IPS-15b (cell line): ENCODE data around the gene PLA2G7.
"Not testable (repeated sequence)": the region's sequence is repeated elsewhere in the genome, so short reads cannot be mapped to it uniquely, and the experiment has no call there.

Experiments used
- H3K27me3 ChIP-seq: one replicate; pipeline ENCODE4 v1.6.1; 2013; ENCODE audit warnings: low read length; ENCODE audit not compliant: control insufficient read depth, insufficient read depth
- H3K36me3 ChIP-seq: one replicate; pipeline ENCODE4 v1.6.1; 2013; ENCODE audit warnings: low read length; ENCODE audit not compliant: control insufficient read depth, insufficient read depth
- H3K4me1 ChIP-seq: one replicate; pipeline ENCODE4 v1.6.1; 2013; ENCODE audit warnings: mild to moderate bottlenecking, low read length; ENCODE audit not compliant: control insufficient read depth, insufficient read depth
- H3K4me3 ChIP-seq: one replicate; pipeline ENCODE4 v1.5.1; 2013; ENCODE audit warnings: low read depth, low read length
- H3K9ac ChIP-seq: one replicate; pipeline ENCODE4 v1.6.1; 2013; ENCODE audit warnings: low read depth, mild to moderate bottlenecking, low read length
- H3K9me3 ChIP-seq: one replicate; pipeline ENCODE4 v1.6.1; 2013; ENCODE audit warnings: mild to moderate bottlenecking, low read length; ENCODE audit not compliant: control insufficient read depth, insufficient read depth

Gene PLA2G7

DNA sequence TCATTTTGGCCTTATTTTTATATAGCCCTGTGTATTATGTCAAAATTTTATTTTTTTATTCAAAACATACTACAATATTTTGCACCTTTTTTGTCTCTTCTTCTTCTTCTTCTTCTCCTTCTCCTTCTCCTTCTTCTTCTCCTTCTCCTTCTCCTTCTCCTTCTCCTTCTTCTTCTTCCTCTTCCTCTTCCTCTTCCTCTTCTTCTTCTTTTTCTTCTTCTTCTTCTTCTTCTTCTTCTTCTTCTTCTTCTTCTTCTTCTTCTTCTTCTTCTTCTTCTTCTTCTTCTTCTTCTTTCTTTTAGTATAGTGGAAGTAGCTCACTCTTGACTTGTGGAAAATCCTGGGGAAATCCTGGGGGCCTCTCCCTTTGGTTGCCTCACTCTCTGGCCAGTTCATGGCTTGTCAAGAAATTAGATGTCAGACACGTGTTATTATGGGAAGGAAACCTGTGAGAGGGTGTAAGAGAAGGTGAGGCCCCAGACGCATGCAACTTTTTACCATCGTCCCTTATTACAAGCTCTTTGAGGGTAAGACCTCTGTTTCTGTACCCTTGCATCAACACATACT is 9.1 kb upstream of the PLA2G7 start:
- H3K27me3 ChIP-seq, H3K9me3 ChIP-seq, H3K36me3 ChIP-seq, H3K9ac ChIP-seq, H3K4me1 ChIP-seq, H3K4me3 ChIP-seq: not testable (repeated sequence)

DNA sequence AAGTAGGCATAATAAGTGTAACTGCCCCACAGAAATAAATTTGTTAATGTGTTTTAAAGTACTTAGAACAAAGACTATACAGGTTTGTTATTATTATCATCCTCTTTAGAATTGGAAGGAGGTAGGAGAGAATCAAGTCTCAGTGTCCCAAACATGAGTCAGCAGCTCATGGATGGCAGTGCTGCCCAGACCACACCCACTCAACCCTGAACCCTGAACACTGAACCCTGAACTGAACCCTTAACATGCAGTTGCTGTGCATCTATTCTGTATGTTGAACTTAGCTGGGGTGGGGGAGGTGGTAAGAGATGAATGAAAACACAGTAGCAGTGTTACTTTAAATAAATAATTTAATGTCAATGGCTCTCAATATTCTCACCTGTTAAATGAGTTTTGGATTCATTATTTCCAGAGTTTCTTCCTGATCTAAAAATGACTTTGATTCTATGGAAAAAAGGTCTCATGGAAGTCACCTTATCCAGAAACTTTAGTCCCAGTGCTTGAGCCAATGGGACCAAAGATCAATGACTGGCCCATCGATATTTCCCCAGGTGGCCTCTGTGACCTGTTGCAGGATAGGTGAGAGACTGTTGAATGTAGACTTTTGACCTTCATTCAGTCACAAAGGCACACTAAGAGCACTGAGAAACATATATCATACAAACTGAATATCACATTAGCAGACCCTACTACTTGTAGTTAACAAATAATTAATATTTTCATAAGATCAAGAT is 8.4 kb upstream of the PLA2G7 start:
- Histone ChIP-seq H3K36me3 (no peaks in the 10 kb centered on the region), H3K9ac (no peak overlapping the region), H3K9me3 (no peaks in the 10 kb centered on the region), H3K27me3 (no peaks in the 10 kb centered on the region), H3K4me3 (no peak overlapping the region), H3K4me1 (peaks cover 3% of the 10 kb centered on the region)

GRCh38 chr6:46741910-46742309 is 6.7 kb upstream of the PLA2G7 start:
- H3K9me3 ChIP-seq = no peaks in the 10 kb centered on the region
- no peak overlapping the region for H3K4me3 ChIP-seq
- no peak overlapping the region for H3K9ac ChIP-seq
- H3K36me3 ChIP-seq = no peaks in the 10 kb centered on the region
- H3K4me1 ChIP-seq = peaks cover 3% of the 10 kb centered on the region
- peaks cover 2% of the 10 kb centered on the region for H3K27me3 ChIP-seq

- no peaks in the 10 kb centered on the region for H3K9me3 ChIP-seq
- H3K4me3 ChIP-seq = no peak overlapping the region
- H3K27me3 ChIP-seq = peaks cover 5% of the 10 kb centered on the region
- H3K9ac ChIP-seq = no peak overlapping the region
- peaks cover 3% of the 10 kb centered on the region for H3K4me1 ChIP-seq
- H3K36me3 ChIP-seq = no peaks in the 10 kb centered on the region
Observed at GRCh38 chr6:46741482-46741881, 6.3 kb upstream of the PLA2G7 start.

DNA sequence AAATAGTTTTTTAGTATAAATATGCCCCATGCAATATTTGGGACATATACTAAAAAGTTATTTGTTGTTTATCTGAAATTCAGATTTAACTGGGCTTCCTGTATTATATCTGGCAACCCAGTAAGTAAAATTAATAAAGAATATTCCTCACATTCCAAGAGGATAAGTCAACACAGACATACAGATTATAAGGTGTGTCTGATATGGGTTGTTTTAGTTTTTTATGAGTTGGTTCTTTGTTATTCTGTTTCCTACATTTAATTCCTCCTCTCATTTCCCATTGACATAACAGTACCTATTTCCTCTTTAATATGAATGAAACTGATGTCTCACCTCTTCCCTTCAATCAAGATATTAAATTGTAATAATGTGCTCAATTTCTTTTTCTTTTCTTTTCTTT is 1.7 kb upstream of the PLA2G7 start:
- Histone ChIP-seq H3K4me3 (no peak overlapping the region), H3K27me3 (peaks cover 26% of the 10 kb centered on the region), H3K4me1 (peaks cover 8% of the 10 kb centered on the region), H3K9ac (no peak overlapping the region), H3K9me3 (no peaks in the 10 kb centered on the region), H3K36me3 (no peaks in the 10 kb centered on the region)

DNA sequence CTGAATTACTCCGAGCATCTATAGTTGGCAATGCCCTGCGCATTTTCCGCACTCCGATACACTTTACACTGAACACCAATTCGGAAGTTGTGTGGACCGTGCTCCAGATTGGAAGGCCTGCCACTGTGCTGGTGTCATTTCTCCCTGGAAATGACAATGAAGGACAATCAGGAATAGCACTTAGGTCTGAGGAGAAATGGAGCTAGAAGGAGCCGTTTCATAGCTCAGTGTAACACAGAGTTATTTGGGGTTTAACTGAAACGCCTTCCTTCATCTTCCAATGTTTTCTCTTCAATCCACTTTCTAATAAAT is 501 bp upstream of the PLA2G7 start:
- H3K9ac ChIP-seq = peak overlapping the region; percentile 56
- H3K36me3 ChIP-seq = no peaks in the 10 kb centered on the region
- peaks cover 8% of the 10 kb centered on the region for H3K4me1 ChIP-seq
- peaks cover 26% of the 10 kb centered on the region for H3K27me3 ChIP-seq
- no peaks in the 10 kb centered on the region for H3K9me3 ChIP-seq
- peak overlapping the region; percentile 69 for H3K4me3 ChIP-seq

- H3K36me3 ChIP-seq = no peaks in the 10 kb centered on the region
- no peak overlapping the region for H3K9ac ChIP-seq
- peaks cover 26% of the 10 kb centered on the region for H3K27me3 ChIP-seq
Observed at GRCh38 chr6:46733341-46733801, 1.8 kb downstream of the PLA2G7 start.

DNA sequence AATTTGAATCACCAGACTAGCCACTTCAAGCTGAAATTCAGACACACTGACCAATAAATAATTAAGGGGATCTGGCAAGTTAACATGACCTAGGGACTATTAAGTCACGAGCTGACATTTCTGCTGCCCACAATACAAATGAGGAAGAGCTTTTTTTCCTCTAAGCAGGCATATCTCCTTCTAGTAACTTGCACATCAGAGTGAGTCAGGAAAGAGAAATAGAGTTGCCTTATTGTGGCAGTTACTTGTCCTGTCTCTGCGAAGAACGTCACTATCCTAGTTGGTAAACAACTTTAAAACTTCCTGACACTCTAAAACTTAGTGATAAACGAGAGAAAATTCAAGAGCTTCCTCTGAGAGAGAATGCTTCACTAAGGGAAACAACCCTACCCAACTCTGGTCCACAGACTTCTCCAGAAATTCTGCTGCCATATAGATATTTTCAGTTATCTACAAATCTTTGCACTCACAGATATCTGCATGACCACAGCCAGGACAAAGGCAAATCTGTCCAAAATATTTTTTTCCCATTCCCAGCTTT is 4.2 kb downstream of the PLA2G7 start:
- peaks cover 15% of the 10 kb centered on the region for H3K27me3 ChIP-seq
- H3K36me3 ChIP-seq = no peaks in the 10 kb centered on the region
- H3K4me3 ChIP-seq = no peak overlapping the region
- H3K9ac ChIP-seq = no peak overlapping the region
- no peaks in the 10 kb centered on the region for H3K9me3 ChIP-seq
- H3K4me1 ChIP-seq = peaks cover 5% of the 10 kb centered on the region

More at GRCh38 chr6:46733341-46733801, 1.8 kb downstream of the PLA2G7 start:
- Histone ChIP-seq H3K4me1 (peaks cover 5% of the 10 kb centered on the region), H3K9me3 (no peaks in the 10 kb centered on the region), H3K4me3 (no peak overlapping the region)

DNA sequence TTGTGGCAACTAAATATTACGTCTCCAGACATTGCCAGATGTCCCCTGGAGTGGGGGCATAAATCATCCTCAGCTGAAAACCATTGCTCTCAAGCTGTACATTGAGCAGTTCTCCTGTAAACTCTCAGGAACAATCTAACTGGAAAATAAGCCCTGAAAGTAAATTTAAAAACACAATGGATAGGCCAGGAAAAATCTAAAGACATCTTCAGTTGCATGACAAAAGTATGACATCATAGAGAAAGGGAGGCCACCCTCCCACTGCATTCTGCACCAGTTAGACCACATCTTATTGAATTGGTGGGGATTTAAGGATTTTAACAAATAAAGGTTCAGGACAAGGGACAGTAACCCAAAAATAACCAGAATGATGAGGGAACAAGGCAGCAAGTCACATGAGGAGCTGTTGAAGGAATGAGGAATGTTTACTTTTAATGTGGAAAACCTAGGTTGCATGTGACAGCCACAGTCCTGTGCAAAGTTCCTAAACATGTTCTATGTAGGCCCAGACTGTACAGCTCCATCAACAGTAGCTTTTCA is 5.3 kb downstream of the PLA2G7 start:
- Histone ChIP-seq H3K27me3 (peaks cover 9% of the 10 kb centered on the region), H3K36me3 (no peaks in the 10 kb centered on the region), H3K9ac (no peak overlapping the region), H3K4me3 (no peak overlapping the region), H3K9me3 (no peaks in the 10 kb centered on the region), H3K4me1 (peaks cover 5% of the 10 kb centered on the region)

DNA sequence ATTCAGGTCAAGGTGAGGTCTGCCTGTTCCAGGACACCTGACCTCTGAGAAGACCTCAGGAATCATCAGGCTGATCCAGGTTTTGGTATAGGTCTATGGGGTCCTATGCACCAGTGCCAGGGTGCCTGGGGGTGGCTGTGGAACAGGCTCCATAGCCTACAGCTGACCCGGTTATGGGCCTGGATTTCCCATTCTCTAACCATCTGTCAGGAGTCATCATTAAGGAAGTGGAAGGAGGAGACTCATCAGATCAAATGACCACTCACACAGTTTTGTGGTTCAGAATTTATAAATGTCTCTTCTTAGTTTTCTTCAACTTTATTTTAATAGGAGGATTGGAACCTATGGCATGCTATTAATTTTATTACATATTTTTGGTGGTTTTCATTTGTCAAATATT is 14.8 kb downstream of the PLA2G7 start:
- H3K4me3 ChIP-seq = no peak overlapping the region
- H3K9ac ChIP-seq = no peak overlapping the region
- no peaks in the 10 kb centered on the region for H3K9me3 ChIP-seq
- no peaks in the 10 kb centered on the region for H3K4me1 ChIP-seq
- no peaks in the 10 kb centered on the region for H3K36me3 ChIP-seq
- no peaks in the 10 kb centered on the region for H3K27me3 ChIP-seq

- no peaks in the 10 kb centered on the region for H3K36me3 ChIP-seq
- H3K9me3 ChIP-seq = no peaks in the 10 kb centered on the region
- H3K9ac ChIP-seq = no peak overlapping the region
- H3K4me3 ChIP-seq = no peak overlapping the region
- H3K27me3 ChIP-seq = no peaks in the 10 kb centered on the region
- H3K4me1 ChIP-seq = no peaks in the 10 kb centered on the region
Observed at GRCh38 chr6:46719099-46719498, 16.1 kb downstream of the PLA2G7 start.

- H3K9ac ChIP-seq = no peak overlapping the region
- H3K36me3 ChIP-seq = no peaks in the 10 kb centered on the region
- H3K4me3 ChIP-seq = no peak overlapping the region
- H3K4me1 ChIP-seq = no peaks in the 10 kb centered on the region
- H3K27me3 ChIP-seq = no peaks in the 10 kb centered on the region
- no peaks in the 10 kb centered on the region for H3K9me3 ChIP-seq
Observed at GRCh38 chr6:46715141-46715540, 20.0 kb downstream of the PLA2G7 start.
